GM18519 (cell line): ENCODE data around the gene ARVCF.
"Not testable (repeated sequence)": the region's sequence is repeated elsewhere in the genome, so short reads cannot be mapped to it uniquely, and the experiment has no call there.

Experiments
- ATAC-seq: cut with Tn5 transposase; IDR thresholded peaks from one replicate; pipeline ENCODE4 v1.9.1; 2021; ENCODE audit warnings: mild to moderate bottlenecking, moderate library complexity; ENCODE audit not compliant: unreplicated experiment, low FRiP score

The ARVCF gene

GRCh38 chr22:19942157-19943081 is 74.2 kb downstream of the ARVCF start:
- no peak for ATAC-seq

GRCh38 chr22:19941365-19942082 is 75.1 kb downstream of the ARVCF start, which contains the start of the genes COMT and TXNRD2:
Gene COMT, plus strand, starts transcription at chr22:19941772. Its CDS starts 20,755 bp downstream, at chr22:19962527.
Gene TXNRD2, minus strand, starts transcription at chr22:19941818. Its CDS starts 15 bp downstream, at chr22:19941803.
- ATAC-seq, result no peak

GRCh38 chr22:19940536-19941364 is 75.9 kb downstream of the ARVCF start:
- ATAC-seq, result no peak

GRCh38 chr22:19937616-19938473 is 78.8 kb downstream of the ARVCF start:
- no peak for ATAC-seq

GRCh38 chr22:19936513-19936912 is 80.1 kb downstream of the ARVCF start:
- no peak for ATAC-seq

- not testable (repeated sequence) for ATAC-seq
Observed at GRCh38 chr22:19935123-19935718, 81.4 kb downstream of the ARVCF start.

GRCh38 chr22:19933341-19934241 is 83.0 kb downstream of the ARVCF start:
- no peak for ATAC-seq

- ATAC-seq, result no peak
Observed at GRCh38 chr22:19932367-19933206, 84.0 kb downstream of the ARVCF start.

GRCh38 chr22:19931514-19931913 is 85.1 kb downstream of the ARVCF start:
- ATAC-seq, result no peak

- no peak for ATAC-seq
Observed at GRCh38 chr22:19930551-19931486, 85.8 kb downstream of the ARVCF start.

GRCh38 chr22:19929586-19930550 is 86.8 kb downstream of the ARVCF start:
- no peak for ATAC-seq

- no peak for ATAC-seq
Observed at GRCh38 chr22:19928207-19928606, 88.4 kb downstream of the ARVCF start.

GRCh38 chr22:19927696-19928095 is 88.9 kb downstream of the ARVCF start:
- no peak for ATAC-seq

GRCh38 chr22:19926028-19926427 is 90.6 kb downstream of the ARVCF start:
- not testable (repeated sequence) for ATAC-seq

- no peak for ATAC-seq
Observed at GRCh38 chr22:19923914-19924513, 92.6 kb downstream of the ARVCF start.
